Heart left ventricle (tissue), 13 donors: ENCODE results near the gene WDPCP.

Experiments used
- CTCF ChIP-seq, 12 donors: fragments of 200-600 bp; sonication (generic) in 4 of 12; IDR thresholded peaks; one replicate each; pipeline versions ENCODE4 v1.5.0 to v1.8.0; 2018 to 2022; ENCODE audit warnings: antibody characterized with exemption in 12 of 12, mild to moderate bottlenecking in 5 of 12
- POLR2A ChIP-seq, 2 donors: fragments of 450-650 bp; IDR thresholded peaks; one replicate each; pipeline ENCODE4 v1.6.1; 2017; ENCODE audit warnings: antibody characterized with exemption in 2 of 2, mild to moderate bottlenecking in 2 of 2, moderate library complexity in 2 of 2
- donor health status: ischemic (EF 13 %, LVEDD 7.1; RV severe dilation, severe dysfunction).
- donor health status: DM: no; HTN: yes; CAD: no.
- donor health status: DM: no; HTN: no; CAD: no.
- donor health status: ischemic (EF 25% LVEDD 6.9; RV normal size, moderate dysfunction).
- donor health status: ischemic (EF 25% LVEDD 5.7; RV mildly dilated, moderate dysfunction).
- donor health status: ischemic (EF 35%, LVEDD 5.7; RV mildly dilated, moderate dysfunction).
- donor health status: nonischemic (EF 11% LVEDD 7.7; RV severe dilation, severe dysfunction).
- donor health status: DM: yes; HTN: yes; CAD: no.
- donor health status: PGD.
- donor health status: ischemic (EF 29% LVEDD 5.4; RV normal size, mild dysfunction).
- donor health status: nonischemic (EF 23%, LVEDD 6.1; RV moderate dilation, normal function).

DNA sequence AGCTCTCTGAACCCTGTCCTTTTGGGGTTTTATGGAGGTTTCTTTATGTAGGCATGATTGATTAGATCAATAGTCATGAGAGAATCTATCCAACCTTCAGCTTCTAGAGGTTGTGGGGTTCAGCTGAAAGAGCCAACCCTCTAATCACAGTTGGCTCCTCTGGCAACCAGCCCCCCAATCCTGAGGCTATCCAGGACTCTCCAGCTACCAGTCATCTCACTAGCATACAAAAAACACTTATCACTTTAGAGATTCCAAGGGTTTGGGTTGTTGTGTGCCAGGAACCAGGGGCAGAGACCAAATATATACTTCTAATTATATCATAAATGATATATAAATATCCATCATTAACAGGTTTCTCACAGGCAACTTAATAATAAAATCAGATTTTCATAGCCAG lies 11.7 kb downstream of the WDPCP start:
- no peak for TF ChIP-seq CTCF (IDR thresholded peaks at IDR 0.05)
- no peak for TF ChIP-seq POLR2A (IDR thresholded peaks at IDR 0.05)
